Amygdala (tissue), 56 donors: Measurements from ENCODE around the gene LEPROT.
A peak's percentile ranks its signal among the peaks of the same experiment; 100 is the strongest.
"Not testable (repeated sequence)": the region's sequence is repeated elsewhere in the genome, so short reads cannot be mapped to it uniquely, and the experiment has no call there.

Experiments used
- DNase-seq, 56 donors: peaks; one replicate each; lab custom pipeline; 2025; lab: John Stamatoyannopoulos, UW

Gene LEPROT

GRCh38 chr1:65420590-65421350 lies at the start of gene LEPROT, which contains the start of gene LEPR:
LEPROT (plus strand) TSS chr1:65420668; CDS start chr1:65420725, 57 bp downstream.
LEPR (plus strand) TSS chr1:65420668; CDS start chr1:65565566, 144,898 bp downstream.
- DNase-seq, result peak in 12 of 56 donors; percentile 39 to 88 (median 64)

- DNase-seq, result no peak
Measured at GRCh38 chr1:65371544-65371943, 48.9 kb upstream of the LEPROT start.

- DNase-seq, result no peak
Measured at GRCh38 chr1:65372557-65372956, 47.9 kb upstream of the LEPROT start.

- no peak for DNase-seq
Measured at GRCh38 chr1:65377496-65378246, 42.8 kb upstream of the LEPROT start.

GRCh38 chr1:65378247-65378946 lies 42.1 kb upstream of the LEPROT start:
- no peak for DNase-seq

GRCh38 chr1:65384426-65384825 lies 36.0 kb upstream of the LEPROT start:
- not testable (repeated sequence) for DNase-seq

DNA sequence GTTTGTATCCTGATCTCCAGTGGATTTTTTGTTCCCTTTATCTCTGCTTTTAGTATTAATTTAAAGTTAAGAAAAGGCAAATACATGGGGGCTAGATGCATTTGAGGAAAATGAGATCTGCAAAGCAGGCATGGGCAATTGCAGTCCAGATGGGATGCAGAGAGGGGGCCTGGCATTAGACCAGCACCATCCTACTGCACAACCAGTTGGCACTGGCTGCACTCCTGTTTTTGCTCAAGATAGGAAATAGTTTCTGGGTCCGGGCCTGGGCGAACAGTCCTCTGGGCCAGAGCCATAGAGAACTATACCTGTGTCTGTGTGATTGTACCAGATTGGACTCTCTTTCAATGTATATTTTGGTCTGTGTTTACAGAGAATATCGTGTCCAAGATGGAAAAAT lies 34.0 kb upstream of the LEPROT start:
- DNase-seq, result no peak

GRCh38 chr1:65387821-65388220 lies 32.6 kb upstream of the LEPROT start:
- DNase-seq, result no peak

DNA sequence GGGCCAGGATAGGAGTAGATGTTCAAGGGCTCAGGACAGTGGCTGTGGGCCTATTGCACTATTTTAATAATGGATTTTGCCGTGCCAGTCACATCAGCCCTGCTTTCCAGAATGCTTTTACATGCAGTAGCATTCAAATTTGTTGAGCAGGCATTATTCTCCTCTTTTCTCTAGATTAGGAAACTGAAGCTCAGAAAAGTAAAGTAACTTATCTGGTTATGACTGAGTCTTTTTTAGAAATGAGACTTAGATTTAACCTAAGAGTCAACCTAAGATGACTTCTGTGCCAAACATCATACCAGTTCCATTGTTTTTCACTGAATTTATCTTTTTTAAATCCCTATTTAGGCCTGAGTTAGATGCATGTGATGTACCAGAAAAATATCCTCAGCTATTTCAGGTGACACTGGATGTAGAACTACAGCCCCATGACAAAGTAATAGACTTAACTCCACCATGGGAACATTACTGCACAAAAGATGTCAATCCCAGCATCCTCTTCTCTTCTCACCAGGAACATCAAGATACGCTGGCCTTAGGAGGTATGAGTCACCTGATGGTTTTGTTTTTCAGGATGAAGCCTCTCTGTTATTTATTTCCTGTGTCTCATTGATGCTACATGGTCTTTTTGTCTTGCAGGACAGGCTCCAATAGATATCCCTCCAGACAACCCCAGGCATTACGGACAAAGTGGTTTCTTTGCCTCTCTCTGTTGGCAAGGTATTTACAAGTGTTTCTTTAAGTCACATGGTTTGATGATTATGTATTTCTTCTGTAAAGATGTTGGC lies 31.4 kb upstream of the LEPROT start:
- no peak for DNase-seq

DNA sequence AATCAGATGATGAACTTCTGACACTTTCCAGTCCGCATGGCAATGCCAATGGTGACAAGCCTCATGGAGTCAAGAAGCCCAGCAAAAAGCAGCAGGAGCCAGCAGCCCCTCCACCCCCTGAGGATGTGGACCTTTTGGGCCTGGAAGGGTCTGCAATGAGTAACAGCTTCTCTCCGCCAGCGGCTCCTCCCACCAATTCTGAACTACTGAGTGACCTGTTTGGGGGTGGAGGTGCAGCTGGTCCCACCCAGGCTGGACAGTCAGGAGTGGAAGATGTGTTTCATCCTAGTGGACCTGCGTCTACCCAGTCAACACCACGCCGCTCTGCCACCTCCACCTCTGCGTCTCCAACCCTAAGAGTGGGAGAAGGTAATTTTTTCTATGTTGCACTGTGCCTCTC lies 28.0 kb upstream of the LEPROT start:
- DNase-seq, result no peak

- DNase-seq, result no peak
Measured at GRCh38 chr1:65393347-65393746, 27.1 kb upstream of the LEPROT start.

DNA sequence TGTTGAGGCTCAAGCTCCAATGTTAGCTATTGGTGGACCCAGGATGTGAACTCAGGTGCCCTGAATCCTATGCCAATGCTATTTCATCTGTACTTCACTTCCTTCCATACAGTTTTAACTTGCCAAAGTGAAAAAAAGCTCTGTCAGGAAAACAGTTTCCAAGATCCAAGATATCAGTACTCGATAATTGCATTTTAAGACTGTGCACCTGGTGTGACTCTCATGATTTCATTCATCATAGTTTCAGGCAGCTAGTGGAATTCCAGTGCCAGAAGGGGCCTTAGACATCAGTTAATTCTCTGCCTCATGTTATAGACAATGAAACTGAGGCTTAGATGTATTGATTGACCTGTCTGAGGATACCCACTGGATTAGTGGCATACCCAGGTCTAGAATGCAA lies 26.5 kb upstream of the LEPROT start:
- no peak for DNase-seq

- DNase-seq, result no peak
Measured at GRCh38 chr1:65395887-65396612, 24.4 kb upstream of the LEPROT start.

DNA sequence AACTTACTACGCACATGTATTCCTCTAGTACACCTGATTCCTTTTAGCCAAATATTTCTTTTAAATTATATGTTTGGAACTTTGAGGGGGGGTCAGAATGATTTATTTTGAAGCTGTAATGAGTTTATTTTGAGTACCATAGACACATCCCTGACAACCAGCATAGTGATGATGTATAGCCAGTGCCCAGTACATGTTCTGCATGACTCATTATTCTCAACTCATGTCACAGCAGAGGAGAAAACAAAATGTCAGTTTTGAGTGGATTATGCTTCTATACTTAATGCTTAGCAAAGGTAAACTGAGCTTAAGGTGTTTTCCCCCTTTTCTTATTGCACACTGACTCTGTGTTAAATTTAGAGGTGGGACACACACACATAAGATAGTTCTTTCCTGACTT lies 22.4 kb upstream of the LEPROT start:
- no peak for DNase-seq

DNA sequence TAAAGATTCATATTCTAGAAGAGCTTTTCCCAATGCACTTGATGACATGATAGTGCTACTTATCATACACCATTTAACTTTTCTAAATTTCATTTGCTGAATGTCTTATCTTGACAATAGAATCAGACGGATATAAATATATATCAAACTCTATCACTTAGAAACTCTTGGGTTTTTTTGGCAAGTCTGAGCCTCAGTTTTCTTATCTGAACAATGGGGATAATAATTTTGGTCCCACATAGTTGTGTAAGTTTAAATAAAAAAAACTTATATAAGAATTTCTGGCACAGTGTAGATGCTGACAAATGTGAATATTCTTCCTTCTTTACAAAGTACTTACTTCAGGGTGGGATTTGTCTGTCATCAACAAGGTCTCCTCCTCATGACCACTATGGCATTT lies 21.5 kb upstream of the LEPROT start:
- DNase-seq, result no peak

DNA sequence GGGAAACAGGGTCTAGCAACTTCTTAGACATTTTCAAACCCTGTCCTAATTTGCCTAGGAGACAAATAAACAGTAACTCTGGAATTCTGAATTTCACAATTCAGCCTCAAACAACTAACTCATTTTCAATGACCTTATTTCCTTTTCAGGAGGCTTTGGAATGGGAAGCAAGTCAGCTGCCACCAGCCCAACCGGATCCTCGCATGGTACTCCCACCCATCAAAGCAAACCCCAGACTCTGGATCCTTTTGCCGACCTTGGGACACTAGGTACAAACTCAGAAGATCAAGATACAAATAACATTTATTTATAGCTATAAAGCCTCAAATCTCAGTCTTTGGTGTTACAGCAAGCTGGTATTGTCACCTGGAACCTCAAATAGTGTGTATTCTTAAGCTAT lies 18.9 kb upstream of the LEPROT start:
- peak in 4 of 56 donors; percentile 1 to 15 (median 7) for DNase-seq

- DNase-seq, result no peak
Measured at GRCh38 chr1:65404941-65405340, 15.5 kb upstream of the LEPROT start.

DNA sequence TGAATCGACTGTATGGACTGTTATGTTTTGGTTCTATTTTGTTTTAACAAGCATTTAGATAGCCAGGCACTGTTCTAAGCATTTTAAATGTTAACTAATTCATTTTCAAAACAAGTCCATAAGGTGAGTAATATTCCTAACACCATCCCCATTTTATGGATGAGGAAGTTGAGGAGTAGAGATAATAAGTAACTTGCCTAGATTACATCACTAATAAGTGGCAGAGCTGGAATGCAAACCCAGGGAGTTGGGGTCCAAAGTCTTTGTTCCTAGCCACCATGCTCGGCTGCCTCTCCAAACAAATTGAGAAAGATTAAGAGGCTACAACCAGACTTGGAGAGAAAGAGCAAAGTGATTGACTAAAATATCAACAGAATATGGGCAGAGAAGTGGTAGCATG lies 12.6 kb upstream of the LEPROT start:
- no peak for DNase-seq

DNA sequence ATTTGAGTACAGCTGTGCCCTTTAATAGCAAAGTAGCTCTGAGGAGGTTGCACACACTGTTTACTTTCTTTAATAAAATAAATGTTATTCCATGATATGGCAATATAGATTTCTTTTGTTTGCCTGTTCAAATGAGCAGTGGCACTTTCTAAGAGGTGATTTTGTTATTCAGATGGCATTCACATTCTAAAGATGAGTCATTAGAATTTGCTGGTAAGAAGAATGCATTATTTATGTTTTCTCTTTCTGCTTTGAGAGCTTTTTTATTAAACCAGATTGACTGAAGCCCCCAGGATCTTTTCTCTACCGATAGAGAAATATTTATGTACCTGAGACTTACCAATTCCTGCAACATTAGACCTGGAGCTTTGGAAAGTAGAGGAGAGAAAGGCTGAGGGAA lies 11.2 kb upstream of the LEPROT start:
- DNase-seq, result no peak

DNA sequence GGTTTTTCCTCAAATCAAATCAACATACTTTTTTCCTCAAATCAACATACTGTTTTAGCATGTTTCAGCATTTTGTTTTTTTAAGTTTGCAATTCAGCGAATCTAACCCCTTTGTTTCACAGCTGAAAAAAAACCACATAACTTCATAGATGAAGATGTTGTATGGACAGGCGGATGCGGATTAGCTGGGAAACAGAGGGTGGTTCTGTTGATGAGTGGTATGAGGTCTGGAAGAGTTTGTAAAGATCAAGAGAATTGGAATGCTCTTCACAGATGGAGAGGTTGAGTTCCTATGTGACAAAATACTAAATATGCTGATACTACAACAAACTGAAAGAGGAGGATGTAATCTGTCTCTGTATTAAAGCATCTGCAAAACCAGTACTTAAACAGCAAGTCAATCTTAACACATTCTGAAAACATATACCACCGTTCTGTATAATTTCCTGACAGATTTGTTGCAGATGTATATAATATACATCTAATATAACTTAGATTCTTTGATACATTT lies 10.6 kb upstream of the LEPROT start:
- DNase-seq, result no peak
